A549 (cell line): ENCODE data around the gene USP54.

Source experiments
- JUNB ChIP-seq: fragments of >200 bp; sonication (Bioruptor Twin); formaldehyde crosslinking; IDR thresholded peaks from 2 replicates; pipeline ENCODE4 v1.6.1; 2016
- KDM1A ChIP-seq: fragments of 200-600 bp; sonication (generic); IDR thresholded peaks from 2 replicates; pipeline ENCODE4 v1.6.1; 2016; ENCODE audit warnings: low read depth, mild to moderate bottlenecking
- POLR2A ChIP-seq: IDR thresholded peaks from 2 replicates; pipeline ENCODE4 v1.6.1; 2012; ENCODE audit warnings: mild to moderate bottlenecking, low read length
- ZC3H11A ChIP-seq: fragments of 450-650 bp; IDR thresholded peaks from 2 replicates; pipeline ENCODE4 v1.6.1; 2014; ENCODE audit warnings: antibody characterized with exemption, mild to moderate bottlenecking
- TF ChIP-seq, protein P1 (sequence below): fragments of >200 bp; sonication (Bioruptor Twin); formaldehyde crosslinking; IDR thresholded peaks from 3 replicates; pipeline ENCODE4 v1.5.1; 2016
- TF ChIP-seq, protein P2 (sequence below): IDR thresholded peaks from 2 replicates; pipeline ENCODE4 v1.6.1; 2012
- TF ChIP-seq, protein P3 (sequence below): fragments of 200-600 bp; sonication (generic); IDR thresholded peaks from 2 replicates; pipeline ENCODE4 v1.6.1; 2016; ENCODE audit warnings: antibody characterized with exemption, mild to moderate bottlenecking, moderate library complexity

DNA sequence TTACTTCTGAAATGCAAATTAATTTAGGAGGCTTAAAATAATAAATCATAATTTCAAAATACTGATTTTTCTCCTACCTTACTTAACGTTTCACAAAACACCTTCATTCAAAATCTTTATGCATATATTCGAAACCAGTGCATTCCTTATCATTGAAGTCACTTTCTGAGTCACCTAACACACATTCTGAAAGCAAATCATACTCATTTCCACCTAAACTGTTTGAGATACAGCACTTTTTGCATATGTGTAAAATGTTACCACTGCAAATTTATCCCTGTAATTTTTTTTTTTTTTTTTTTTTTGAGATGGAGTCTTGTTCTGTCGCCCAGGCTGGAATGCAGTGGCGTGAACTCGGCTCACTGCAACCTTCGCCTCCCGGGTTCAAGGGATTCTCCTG lies 111.0 kb downstream of the USP54 start:
- TF ChIP-seq KDM1A, result no peak
- TF ChIP-seq, protein P1, sequence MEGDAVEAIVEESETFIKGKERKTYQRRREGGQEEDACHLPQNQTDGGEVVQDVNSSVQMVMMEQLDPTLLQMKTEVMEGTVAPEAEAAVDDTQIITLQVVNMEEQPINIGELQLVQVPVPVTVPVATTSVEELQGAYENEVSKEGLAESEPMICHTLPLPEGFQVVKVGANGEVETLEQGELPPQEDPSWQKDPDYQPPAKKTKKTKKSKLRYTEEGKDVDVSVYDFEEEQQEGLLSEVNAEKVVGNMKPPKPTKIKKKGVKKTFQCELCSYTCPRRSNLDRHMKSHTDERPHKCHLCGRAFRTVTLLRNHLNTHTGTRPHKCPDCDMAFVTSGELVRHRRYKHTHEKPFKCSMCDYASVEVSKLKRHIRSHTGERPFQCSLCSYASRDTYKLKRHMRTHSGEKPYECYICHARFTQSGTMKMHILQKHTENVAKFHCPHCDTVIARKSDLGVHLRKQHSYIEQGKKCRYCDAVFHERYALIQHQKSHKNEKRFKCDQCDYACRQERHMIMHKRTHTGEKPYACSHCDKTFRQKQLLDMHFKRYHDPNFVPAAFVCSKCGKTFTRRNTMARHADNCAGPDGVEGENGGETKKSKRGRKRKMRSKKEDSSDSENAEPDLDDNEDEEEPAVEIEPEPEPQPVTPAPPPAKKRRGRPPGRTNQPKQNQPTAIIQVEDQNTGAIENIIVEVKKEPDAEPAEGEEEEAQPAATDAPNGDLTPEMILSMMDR, result no peak
- no peak for TF ChIP-seq POLR2A
- TF ChIP-seq ZC3H11A, result no peak
- TF ChIP-seq, protein P2, sequence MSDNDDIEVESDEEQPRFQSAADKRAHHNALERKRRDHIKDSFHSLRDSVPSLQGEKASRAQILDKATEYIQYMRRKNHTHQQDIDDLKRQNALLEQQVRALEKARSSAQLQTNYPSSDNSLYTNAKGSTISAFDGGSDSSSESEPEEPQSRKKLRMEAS, result no peak
- TF ChIP-seq, protein P3, sequence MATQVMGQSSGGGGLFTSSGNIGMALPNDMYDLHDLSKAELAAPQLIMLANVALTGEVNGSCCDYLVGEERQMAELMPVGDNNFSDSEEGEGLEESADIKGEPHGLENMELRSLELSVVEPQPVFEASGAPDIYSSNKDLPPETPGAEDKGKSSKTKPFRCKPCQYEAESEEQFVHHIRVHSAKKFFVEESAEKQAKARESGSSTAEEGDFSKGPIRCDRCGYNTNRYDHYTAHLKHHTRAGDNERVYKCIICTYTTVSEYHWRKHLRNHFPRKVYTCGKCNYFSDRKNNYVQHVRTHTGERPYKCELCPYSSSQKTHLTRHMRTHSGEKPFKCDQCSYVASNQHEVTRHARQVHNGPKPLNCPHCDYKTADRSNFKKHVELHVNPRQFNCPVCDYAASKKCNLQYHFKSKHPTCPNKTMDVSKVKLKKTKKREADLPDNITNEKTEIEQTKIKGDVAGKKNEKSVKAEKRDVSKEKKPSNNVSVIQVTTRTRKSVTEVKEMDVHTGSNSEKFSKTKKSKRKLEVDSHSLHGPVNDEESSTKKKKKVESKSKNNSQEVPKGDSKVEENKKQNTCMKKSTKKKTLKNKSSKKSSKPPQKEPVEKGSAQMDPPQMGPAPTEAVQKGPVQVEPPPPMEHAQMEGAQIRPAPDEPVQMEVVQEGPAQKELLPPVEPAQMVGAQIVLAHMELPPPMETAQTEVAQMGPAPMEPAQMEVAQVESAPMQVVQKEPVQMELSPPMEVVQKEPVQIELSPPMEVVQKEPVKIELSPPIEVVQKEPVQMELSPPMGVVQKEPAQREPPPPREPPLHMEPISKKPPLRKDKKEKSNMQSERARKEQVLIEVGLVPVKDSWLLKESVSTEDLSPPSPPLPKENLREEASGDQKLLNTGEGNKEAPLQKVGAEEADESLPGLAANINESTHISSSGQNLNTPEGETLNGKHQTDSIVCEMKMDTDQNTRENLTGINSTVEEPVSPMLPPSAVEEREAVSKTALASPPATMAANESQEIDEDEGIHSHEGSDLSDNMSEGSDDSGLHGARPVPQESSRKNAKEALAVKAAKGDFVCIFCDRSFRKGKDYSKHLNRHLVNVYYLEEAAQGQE, result no peak
- no peak for TF ChIP-seq JUNB
